HG02678 (cell line): ENCODE results near the gene PADI1.

ENCODE experiments used
- ATAC-seq: cut with Tn5 transposase; IDR thresholded peaks from one replicate; pipeline ENCODE4 v1.9.1; 2021; ENCODE audit warnings: mild to moderate bottlenecking, moderate library complexity; ENCODE audit not compliant: unreplicated experiment

Gene PADI1

DNA sequence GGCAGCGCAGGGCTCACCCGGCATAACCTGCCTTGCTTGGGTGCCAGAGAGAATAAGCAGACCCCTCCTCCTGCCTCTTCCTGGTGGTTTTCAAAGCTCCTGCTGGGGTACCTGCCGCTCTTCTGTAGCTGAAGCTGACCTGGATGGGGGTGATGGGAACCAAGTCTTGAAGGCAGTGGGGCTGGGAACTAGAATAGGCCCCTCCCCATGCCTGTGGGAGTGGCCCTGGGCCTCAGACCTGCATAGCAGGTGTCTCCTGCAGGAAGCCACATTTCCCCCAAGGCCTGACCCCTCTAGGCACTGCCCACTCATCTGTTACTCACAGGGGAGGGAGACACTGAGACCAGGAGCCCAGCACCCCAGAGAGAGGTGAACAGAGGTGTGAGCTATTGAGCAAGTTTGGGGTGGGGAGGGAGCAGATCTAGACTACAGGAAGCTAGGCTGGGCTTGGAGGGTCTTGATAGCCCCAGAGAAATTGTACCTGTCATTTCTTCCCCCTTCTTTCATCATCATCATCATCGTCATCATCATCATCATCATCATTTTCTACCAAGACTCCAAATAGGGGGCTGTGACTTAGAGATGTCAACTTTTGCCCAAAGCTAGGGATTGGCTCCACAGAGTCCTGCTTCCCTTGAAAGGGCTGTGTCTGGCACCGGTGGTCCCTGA, 10.1 kb downstream of the PADI1 start:
- no peak for ATAC-seq

DNA sequence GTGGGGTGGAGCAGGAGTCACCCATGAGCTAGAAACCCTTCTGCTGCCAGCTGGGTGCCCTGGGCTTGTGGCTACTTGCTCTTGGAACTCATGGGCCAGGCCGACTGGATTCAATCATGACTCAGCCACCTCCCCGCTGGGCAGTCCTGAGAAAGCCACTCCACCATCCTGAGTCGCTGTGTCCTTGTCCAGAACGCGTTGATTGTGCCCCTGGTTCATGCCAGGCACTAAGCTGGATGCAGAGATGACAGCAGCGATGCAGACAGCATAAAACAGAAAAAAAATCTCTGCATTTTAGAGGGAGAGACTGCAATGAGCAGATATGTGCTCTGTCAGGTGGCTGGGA, 10.6 kb downstream of the PADI1 start:
- no peak for ATAC-seq

DNA sequence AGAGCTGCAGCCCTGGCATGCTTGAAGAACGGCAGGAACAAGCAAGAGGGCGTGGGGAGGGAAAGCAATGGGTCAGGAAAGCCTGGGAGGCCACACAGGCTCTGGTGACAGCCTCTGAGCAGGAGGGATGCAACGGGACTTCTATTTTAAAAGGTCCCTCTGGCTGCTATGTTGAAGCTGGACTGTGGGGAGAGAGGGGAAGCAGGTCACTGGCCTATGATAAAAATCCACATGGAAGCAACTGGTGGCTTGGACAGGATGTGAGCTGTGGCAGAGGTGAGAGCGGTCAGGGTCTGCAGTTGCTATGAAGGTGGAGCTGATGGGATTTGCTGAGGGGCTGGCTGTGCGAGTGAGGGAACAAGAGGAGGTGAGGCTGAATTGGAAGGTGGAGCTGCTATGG, 11.2 kb downstream of the PADI1 start:
- no peak for ATAC-seq

DNA sequence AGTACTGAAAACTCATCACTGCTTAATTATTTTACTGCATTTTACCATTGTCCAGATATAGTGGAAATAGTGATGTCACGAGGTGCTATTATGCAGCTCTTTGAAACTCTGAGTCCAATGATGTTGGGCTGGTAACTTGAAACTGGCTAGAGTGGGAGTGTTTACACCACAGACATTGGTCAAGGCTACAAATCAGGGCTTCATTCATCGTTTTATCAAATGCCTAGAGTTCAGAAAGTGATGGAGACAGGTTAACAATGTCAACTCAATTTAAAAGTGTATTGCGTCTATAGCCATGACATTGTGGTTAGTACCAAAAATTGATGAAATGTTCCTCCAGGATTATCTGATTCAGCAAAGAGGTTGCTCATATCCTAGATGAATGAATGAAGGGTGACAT, 12.7 kb downstream of the PADI1 start:
- no peak for ATAC-seq

DNA sequence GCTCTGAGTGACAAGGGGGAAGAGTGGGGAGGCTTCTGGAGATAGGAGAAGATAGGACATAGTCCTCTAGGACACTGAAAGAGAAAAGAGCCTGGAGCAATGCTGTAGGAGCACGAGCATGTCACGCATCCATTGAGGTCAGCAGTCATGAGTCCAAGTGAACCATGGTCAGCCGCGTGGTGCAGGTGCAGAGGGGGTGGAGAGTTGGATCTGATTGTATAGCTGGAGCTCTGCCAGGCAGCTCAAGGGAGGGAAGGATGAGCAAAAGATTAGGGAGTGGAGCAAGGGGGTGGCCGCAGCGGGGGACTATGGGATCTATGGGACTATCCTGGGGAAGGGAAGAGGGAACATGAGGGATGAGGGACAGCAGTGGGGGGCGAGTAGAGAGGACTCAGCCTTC, 14.0 kb downstream of the PADI1 start:
- ATAC-seq: no peak

DNA sequence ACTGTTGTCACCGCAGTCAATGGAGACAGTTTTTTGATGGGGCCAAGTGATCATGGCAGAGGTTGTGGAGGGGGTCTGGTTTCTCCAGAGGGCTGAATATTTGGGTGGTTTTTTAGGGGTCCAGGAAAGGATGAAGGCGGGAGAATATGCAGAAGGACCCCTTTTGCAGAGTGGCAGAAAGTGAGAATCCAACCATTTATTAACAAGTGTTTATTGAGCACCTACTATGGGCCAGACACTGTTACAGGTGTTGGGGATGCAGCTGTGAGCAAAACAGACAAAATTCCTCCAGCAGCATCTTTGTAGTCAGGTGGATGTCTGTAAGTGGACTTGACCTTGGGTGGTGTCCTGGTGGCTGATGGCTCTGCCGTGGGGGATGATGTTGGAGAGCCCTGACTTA, 15.4 kb downstream of the PADI1 start:
- ATAC-seq: no peak

DNA sequence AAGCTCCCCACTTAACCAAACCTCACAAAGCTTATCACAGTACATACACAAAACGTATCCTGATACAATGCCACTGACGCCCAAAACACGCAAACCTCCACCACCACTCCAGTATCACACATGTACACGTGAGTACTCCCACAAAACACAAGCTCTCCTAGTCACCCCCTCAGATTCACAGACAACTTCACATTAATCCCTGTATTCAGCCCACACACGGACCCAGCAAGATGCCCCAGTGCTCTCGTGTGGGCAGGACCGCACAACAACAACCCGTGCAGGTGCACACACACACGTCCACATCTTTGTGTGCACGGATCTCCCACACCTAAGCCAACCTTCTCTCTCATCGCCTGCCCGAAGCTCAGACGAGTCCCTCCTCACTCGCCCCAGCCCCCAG, 17.6 kb downstream of the PADI1 start:
- no peak for ATAC-seq

DNA sequence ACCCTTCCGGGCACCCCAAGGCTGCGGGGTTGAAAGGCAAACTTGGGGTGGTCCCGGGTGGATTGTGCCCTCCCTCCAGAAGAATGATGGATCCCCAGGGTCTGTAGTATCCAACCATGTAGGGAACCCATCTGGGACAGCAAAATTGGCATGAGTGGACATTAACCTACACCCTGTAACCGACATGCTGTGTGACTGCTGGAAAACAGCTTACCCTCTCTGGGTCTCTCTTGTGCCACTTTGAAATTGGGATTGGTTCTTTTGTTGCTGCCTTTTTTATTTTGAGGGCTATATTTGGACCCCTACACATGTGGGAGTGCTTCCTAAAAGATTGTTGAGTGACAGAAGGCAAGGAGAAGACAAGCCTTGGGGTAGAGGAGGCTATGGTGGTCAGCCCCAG, 19.5 kb downstream of the PADI1 start:
- no peak for ATAC-seq

DNA sequence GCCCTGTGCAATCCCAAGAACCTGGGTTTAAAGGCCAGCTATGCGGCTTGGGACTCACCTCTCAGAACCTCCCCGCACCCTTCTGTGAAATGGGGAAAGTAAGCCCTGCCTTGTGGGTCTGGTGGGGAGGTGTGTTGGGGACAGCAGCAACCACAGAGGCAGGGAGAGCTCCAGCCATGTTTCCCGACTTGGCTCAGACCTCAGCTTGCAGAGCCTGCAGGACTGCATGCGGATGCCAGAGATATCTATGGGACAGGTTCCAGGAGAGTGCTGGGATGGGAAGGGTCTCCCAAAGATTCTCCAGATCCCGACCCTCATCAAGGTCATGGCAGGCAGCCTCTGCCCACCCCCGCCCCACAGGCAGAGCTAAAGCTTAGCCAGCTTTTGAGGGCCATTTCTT, 20.2 kb downstream of the PADI1 start:
- no peak for ATAC-seq

DNA sequence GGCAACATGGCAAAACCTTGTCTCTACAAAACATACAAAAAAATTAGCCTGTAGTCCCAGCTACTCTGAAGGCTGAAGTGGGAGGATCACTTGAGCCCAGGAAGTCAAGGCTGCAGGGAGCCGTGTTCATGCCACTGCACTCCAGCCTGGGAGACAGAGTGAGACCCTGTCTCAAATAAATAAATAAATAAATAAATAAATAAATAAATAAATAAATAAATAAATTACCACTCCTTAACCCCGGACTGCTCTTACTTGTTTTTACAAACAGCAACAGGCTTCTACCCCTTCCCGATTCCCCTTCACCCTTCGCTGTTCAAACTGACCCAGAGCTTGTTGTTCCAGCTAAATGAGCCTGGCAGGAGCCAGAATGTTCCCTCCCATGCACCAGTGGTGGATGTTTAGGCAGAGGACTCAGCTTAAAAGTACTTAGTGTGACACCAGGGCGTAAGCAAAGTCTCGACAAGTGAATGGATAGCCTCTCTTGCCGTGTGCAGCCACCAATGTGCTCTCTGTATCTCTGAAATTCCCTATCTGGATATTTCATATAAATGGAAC, 22.5 kb downstream of the PADI1 start:
- ATAC-seq: no peak

DNA sequence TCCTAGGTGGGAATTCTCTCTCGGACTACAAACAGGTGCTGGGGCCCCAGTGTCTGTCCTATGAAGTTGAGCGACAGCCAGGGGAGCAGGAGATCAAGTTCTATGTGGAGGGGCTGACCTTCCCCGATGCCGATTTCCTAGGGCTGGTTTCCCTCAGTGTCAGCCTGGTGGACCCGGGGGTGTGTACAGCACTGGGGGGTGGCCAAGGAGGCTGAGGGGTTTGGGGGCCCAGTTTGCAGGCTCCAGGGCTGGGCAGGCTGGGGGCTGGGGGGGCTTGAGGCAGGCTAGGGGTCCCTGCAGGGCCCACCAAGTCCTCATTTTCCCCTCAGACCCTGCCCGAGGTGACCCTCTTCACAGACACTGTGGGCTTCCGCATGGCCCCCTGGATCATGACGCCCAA, 23.7 kb downstream of the PADI1 start:
- ATAC-seq: no peak

DNA sequence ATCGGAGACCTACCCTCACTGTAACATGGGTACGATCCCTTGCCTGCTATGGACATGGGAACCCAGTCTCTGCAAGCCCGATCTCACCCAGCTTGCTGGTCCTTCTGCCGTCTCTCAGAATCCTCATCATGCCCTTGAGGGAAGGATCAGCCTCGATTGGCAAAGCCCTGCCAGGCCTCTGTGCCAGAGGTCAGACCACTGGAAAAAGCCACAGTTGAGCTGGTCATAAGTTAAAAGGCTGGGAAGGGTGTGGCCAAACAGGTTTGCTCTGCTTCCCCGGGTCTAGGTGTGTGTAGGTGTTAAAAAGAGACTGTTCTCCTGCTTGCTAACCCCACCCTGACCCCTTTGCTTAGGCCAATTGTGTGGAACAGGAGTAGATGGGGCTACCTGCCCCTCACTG, 24.5 kb downstream of the PADI1 start:
- ATAC-seq: no peak

DNA sequence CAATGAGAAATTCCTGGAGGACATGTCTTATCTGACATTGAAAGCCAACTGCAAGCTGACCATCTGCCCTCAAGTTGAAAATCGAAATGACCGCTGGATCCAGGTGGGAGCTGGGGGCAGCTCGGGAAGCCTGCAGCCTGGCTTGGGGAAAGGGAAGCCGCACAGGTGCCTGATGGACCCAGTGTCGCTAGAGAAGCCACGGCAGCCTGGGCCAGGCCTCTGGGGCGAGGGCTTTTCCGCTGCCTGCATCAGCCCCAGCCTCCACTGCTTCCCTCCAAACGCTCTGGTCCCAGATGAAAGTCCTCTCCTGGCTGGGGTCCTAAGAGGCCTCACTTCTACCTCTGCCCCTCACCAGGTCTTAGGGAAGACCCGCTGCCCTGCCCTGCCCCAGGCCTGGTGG, 25.2 kb downstream of the PADI1 start:
- no peak for ATAC-seq

DNA sequence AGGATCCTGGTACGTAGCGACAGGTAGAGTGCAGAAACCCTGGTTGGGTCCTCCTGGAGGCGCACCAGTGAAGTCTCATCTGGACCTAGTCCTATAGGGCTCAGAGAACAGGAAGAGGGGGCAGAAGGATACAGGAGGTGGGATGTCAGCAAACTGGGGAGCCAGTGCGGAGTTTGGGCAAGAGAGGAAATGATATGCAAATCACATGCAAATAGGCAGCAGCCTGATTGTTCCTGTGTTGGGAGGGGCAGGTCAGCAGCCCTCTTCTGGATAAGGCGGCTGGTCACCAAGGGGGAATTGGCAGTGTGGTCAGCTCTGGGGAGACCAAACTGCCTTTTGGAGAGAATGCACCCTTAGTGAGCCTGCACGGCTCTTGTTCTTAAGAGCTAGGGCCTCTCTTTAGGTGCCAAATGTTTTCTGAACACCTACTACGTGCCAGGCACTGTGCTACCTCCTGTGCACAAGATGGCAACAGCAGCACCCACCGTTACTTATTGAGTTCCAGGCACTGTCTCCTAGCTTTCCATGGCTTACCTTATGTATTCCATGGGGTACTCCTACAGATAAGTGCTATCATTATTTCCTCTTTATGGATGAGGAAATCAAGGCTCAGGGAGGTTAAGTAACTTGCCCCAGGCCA, 25.9 kb downstream of the PADI1 start:
- ATAC-seq: no peak

DNA sequence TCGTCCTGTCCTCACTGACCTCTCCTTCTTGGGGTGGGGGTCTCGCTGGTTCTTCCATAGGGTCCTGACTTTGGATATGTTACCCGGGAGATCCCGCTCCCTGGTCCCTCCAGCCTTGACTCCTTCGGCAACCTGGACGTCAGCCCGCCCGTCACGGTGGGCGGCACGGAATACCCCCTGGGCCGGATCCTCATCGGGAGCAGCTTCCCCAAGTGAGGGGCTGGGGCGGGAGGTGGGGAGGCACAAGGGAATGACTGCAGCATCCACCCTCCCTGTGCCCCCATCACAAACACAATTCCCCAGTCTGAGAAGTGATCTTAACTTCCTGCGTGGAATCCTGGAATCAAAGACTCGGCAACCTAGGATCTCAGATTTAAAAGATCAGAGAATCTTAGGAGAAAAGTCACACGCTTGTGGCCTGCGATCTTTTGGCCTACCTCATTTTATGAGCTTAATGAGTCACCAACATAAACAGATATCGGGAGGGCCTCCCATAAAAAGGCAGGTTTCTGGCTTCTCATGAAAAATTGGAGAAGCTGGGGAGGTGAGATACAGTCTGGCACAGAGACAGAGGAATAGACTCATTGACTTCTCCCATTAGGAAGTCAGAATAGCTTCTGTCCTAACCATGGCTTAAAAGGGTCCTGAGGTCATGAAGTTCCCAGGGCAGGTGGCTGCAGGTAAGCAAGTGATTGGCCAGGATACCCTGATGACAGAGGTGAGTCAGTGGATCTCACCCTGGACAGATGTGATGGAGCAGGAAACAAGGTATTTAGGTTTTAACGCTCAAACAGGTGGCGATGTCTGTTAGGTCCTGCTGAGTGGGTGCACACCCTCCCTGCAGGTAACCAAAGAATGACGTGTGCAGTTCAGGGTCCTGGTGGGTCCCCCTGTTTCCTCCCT, 28.1 kb downstream of the PADI1 start:
- ATAC-seq: no peak

DNA sequence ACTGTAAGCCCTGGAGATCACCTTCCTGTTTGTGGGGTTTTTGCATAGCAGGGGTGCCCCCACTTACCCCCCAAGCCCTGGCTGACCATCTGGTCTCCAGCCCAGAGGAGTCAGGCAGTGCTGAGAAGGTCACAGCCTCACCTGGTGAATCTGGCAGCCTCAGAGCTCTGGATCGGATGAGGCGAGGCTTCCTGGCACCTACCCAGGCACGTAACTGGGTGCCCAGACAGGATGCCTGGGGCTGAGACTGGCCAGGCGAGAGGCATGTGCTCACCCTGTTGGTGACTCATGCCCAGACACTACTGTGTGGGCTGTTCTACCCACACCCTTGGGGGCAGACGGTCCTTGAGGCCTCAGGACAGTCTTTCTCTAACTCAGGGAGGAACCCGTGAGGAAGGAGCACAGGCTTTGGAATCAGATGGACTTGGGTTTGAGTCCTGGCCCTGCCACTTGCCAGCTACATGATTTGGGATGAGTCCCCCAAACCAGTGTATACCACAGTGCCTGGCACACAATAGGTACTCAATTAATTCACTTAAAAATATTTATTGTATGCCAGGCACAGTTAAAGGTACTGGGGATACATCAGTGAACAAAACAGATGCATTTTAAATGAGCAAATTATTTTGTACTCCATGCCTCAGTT, 28.9 kb downstream of the PADI1 start:
- no peak for ATAC-seq

DNA sequence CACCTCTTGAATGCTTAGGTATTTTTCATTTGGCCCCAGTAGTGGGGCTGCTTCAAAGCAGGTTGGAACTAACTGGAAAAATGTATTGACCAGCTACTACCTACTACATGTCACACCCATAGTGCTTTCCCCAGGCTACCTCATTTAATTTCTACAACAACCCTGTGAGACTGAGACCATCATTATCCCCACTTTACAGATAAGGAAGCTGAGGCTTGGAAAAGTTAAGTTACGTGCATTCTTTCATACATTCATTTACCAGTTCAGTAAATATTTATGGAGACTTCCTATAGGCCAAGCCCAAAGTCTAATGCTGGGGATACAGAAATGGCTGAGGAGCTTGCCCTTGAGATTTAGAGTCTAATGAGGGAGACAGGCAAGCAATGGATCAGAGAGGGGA, 29.5 kb downstream of the PADI1 start:
- ATAC-seq: no peak

DNA sequence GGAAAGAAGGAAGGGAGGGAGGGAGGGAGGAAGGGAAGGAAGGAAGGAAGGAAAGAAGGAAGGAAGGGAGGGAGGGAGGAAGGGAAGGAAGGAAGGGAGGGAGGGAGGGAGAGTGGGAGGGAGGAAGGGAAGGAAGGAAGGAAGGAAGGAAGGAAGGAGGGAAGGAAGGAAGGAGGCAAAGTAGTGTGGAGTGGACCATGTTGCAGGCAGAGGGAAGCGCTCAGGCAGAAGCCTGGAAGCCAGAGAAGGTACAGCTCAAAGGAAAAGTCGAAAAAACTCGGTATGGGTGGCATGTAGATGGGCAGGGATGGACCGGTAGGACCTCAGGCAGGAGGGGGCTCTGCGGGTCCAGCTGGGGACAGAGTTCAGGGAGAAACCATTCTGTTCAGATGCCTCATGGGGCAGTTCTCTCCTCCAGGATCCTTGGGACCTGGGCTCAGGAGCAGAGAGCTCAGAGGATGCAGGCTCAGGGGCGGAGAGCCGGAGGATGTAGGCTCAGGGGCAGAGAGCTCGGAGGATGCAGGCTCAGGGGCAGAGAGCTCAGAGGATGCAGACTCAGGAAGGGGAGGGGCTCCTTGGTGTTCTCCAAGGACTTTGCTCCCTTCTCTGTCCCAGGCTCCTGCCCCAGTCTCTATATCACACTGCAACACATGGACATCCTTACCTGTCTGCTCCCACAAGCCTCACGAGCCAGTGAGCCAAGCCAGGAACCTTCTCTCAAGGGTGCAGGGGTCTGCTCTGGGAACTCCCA, 30.4 kb downstream of the PADI1 start:
- no peak for ATAC-seq

DNA sequence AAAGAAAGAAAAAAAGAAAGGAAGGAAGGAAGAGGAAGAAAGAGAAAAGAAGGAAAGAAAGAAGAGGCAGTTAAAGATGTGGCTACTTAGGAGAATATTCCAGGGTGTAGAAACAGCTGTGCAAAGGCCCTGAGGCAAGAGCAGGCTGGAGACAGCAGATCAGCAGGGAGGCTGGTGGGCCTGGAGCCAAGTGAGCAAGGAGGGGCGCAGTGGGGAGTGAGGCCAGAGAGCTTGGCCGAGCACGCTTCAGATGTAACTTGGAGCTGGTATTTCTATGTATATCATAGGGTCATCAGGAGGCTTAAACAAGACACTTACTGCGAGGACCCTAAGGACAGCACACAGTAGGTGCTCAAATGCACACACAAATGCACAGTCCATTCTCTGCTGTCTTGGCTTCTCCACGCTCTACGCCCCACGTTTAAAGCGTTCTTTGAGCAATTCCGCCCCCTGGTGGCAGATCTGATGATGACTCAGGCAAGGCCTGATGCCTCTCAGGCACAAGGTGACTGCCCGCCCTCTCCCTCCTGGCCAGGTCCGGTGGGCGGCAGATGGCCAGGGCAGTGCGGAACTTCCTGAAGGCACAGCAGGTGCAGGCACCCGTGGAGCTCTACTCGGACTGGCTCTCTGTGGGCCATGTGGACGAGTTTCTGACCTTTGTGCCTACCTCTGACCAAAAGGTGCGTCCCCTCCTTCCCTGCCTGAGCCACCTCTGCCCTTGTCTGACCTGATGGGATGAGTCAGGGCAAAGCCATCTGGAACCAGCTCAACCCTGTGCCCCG, 32.0 kb downstream of the PADI1 start:
- no peak for ATAC-seq

DNA sequence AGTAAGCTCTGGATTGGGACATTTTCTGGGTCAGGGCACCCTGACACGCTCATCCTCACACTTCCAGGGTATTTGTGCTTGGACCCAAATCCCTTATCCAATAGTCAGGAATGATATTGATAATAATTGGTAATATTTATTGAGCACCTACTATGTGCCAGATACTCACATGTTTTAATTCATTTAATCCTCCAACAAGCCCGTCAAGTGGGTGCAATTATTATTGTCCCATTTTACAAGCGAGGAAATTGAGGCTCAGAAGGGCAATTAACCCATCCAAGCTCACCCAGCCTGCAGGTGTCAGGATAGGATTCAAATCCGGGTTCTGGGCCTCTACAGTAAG, 32.6 kb downstream of the PADI1 start:
- ATAC-seq: no peak
